SK-N-SH (cell line): ENCODE results near the gene SH3PXD2A.

Experiments used
- RAD21 ChIP-seq: IDR thresholded peaks from 2 replicates; pipeline ENCODE4 v1.6.1; 2012; ENCODE audit warnings: mild to moderate bottlenecking, low read length
- RCOR1 ChIP-seq: fragments of 150-350 bp; IDR thresholded peaks from 2 replicates; pipeline ENCODE4 v1.6.1; 2017; ENCODE audit warnings: antibody characterized with exemption, low read length

GRCh38 chr10:103619424-103620351 is 235.7 kb downstream of the SH3PXD2A start:
- no peak for TF ChIP-seq RAD21
- no peak for TF ChIP-seq RCOR1
